H1 (cell line): ENCODE results near the gene ZBTB20. TPM values are rescaled to one million over a fixed set of nuclear protein-coding genes. Genes with fewer than 3 reads are reported as not detected.

Experiments
- CTCF ChIA-PET: fragments of 300-600 bp; sonication (Branson Sonifier 250); formaldehyde crosslinking; loops from one replicate; lab custom pipeline; 2021; ENCODE audit not compliant: partially characterized antibody; lab: Charles Lee
- POLR2A ChIA-PET: fragments of 300-600 bp; sonication (Branson Sonifier 250); formaldehyde crosslinking; loops from one replicate; lab custom pipeline; 2021; ENCODE audit warnings: inconsistent platforms; ENCODE audit not compliant: partially characterized antibody; lab: Charles Lee
- DNase-seq, 2 experiments: peaks; one replicate each; pipeline versions ENCODE4 v3.0.0 to v3.0.0-alpha.2; 2010 to 2022; ENCODE audit warnings: low spot score in 2 of 2, low read depth in 1 of 2, mixed read lengths in 1 of 2
- FAIRE-seq: peaks from 2 replicates; lab custom pipeline; 2011; peaks lifted over from hg19 to GRCh38; lab: Jason Lieb, UNC
- H2AFZ ChIP-seq: 2 replicates; pipeline ENCODE4 v1.8.1; 2012; ENCODE audit warnings: low read length, inconsistent platforms
- H2AK5ac ChIP-seq: 2 replicates; pipeline ENCODE4 v1.6.1; 2013; ENCODE audit warnings: low read depth, low read length
- H2BK120ac ChIP-seq: replicated peaks from 2 replicates; pipeline ENCODE3; 2013; ENCODE audit warnings: low read depth, low read length, inconsistent platforms
- H2BK12ac ChIP-seq: 2 replicates; pipeline ENCODE4 v1.6.1; 2013; ENCODE audit warnings: low read depth, low read length
- H2BK15ac ChIP-seq: 2 replicates; pipeline ENCODE4 v1.6.1; 2013; ENCODE audit warnings: low read length
- H2BK20ac ChIP-seq: 2 replicates; pipeline ENCODE4 v1.6.1; 2013; ENCODE audit warnings: low read length
- H2BK5ac ChIP-seq: 2 replicates; pipeline ENCODE4 v1.6.1; 2013; ENCODE audit warnings: low read depth, low read length
- H3K14ac ChIP-seq: 2 replicates; pipeline ENCODE4 v1.6.1; 2013; ENCODE audit warnings: inconsistent platforms; ENCODE audit not compliant: insufficient read length
- H3K18ac ChIP-seq: 2 replicates; pipeline ENCODE4 v1.6.1; 2013; ENCODE audit warnings: low read length; ENCODE audit errors: extremely low read depth
- H3K23ac ChIP-seq: 2 replicates; pipeline ENCODE4 v1.6.1; 2013; ENCODE audit warnings: inconsistent platforms; ENCODE audit not compliant: insufficient read length
- H3K23me2 ChIP-seq: 2 replicates; pipeline ENCODE4 v1.6.1; 2013; ENCODE audit warnings: low read depth, low read length
- H3K27ac ChIP-seq: 2 replicates; pipeline ENCODE4 v1.6.1; 2011; ENCODE audit warnings: low read depth, low read length, inconsistent platforms
- H3K27me3 ChIP-seq, 4 experiments: replicated peaks in 1 of 4; 1 replicate in 1 of 4; 2 replicates in 3 of 4; pipeline versions ENCODE4 v1.6.1 to v1.8.1; 2011 to 2013; ENCODE audit warnings: low read length in 3 of 4, mild to moderate bottlenecking in 3 of 4, inconsistent platforms in 2 of 4, mixed read lengths in 2 of 4, moderate library complexity in 1 of 4; ENCODE audit not compliant: control insufficient read depth in 3 of 4, insufficient read depth in 3 of 4; ENCODE audit errors: extremely low read depth in 1 of 4
- H3K36me3 ChIP-seq, 4 experiments: 2 replicates each; pipeline versions ENCODE4 v1.6.1 to v1.8.1; 2011 to 2013; ENCODE audit warnings: mild to moderate bottlenecking in 4 of 4, low read length in 3 of 4, moderate library complexity in 2 of 4, control low read depth in 1 of 4, inconsistent platforms in 1 of 4; ENCODE audit not compliant: insufficient read depth in 4 of 4, control insufficient read depth in 2 of 4
- H3K4ac ChIP-seq: replicated peaks from 2 replicates; pipeline ENCODE3; 2013; ENCODE audit warnings: low read length, low read depth, mixed read lengths, inconsistent platforms; ENCODE audit not compliant: insufficient read length
- H3K4me1 ChIP-seq, 4 experiments: replicated peaks in 1 of 4; 1 replicate in 1 of 4; 2 replicates in 3 of 4; pipeline versions ENCODE4 v1.6.1 to v1.8.1; 2011 to 2013; ENCODE audit warnings: low read length in 3 of 4, inconsistent platforms in 2 of 4, mixed read lengths in 1 of 4; ENCODE audit not compliant: insufficient read depth in 4 of 4, control insufficient read depth in 3 of 4
- H3K4me2 ChIP-seq, 2 experiments: 2 replicates each; pipeline versions ENCODE4 v1.6.1 to v1.8.1; 2011 to 2013; ENCODE audit warnings: low read depth in 2 of 2, low read length in 2 of 2, control low read depth in 1 of 2, inconsistent platforms in 1 of 2, mild to moderate bottlenecking in 1 of 2; ENCODE audit not compliant: insufficient read depth in 1 of 2
- H3K4me3 ChIP-seq, 4 experiments: fragments of 200-600, 300-600 bp in 1 of 4; sonication (generic), shearing (Covaris generic), sonication (Bioruptor Twin) in 1 of 4; 2 replicates each; pipeline versions ENCODE4 v1.5.1 to v1.8.1; 2011 to 2016; ENCODE audit warnings: low read length in 4 of 4, low read depth in 3 of 4, control low read depth in 2 of 4, inconsistent platforms in 2 of 4, mild to moderate bottlenecking in 2 of 4, mixed read lengths in 1 of 4, moderate library complexity in 1 of 4; ENCODE audit not compliant: insufficient read depth in 2 of 4; ENCODE audit errors: extremely low read depth in 1 of 4
- H3K56ac ChIP-seq: replicated peaks from 2 replicates; pipeline ENCODE3; 2013; ENCODE audit warnings: low read depth, mild to moderate bottlenecking, mixed read lengths, low read length, inconsistent platforms; ENCODE audit not compliant: insufficient read length
- H3K79me1 ChIP-seq: 2 replicates; pipeline ENCODE4 v1.6.1; 2013; ENCODE audit warnings: low read depth, low read length, control low read depth
- H3K79me2 ChIP-seq, 2 experiments: 2 replicates each; pipeline versions ENCODE4 v1.6.1 to v1.8.1; 2012 to 2013; ENCODE audit warnings: low read length in 2 of 2, mild to moderate bottlenecking in 2 of 2, inconsistent platforms in 1 of 2; ENCODE audit not compliant: insufficient read depth in 2 of 2, control insufficient read depth in 1 of 2
- H3K9ac ChIP-seq, 4 experiments: replicated peaks in 1 of 4; 1 replicate in 1 of 4; 2 replicates in 3 of 4; pipeline versions ENCODE4 v1.6.1 to v1.8.1; 2011 to 2013; ENCODE audit warnings: low read depth in 3 of 4, low read length in 3 of 4, control low read depth in 2 of 4, mild to moderate bottlenecking in 2 of 4, moderate library complexity in 2 of 4, inconsistent platforms in 1 of 4; ENCODE audit errors: extremely low read depth in 1 of 4
- H3K9me3 ChIP-seq, 2 experiments: 2 replicates each; pipeline versions ENCODE4 v1.6.1 to v1.8.1; 2012 to 2013; ENCODE audit warnings: mild to moderate bottlenecking in 2 of 2, moderate library complexity in 2 of 2, control low read depth in 1 of 2, inconsistent platforms in 1 of 2, low read depth in 1 of 2, low read length in 1 of 2, mixed read lengths in 1 of 2; ENCODE audit not compliant: insufficient read depth in 2 of 2
- H4K20me1 ChIP-seq, 2 experiments: replicated peaks in 1 of 2; 2 replicates each; pipeline versions ENCODE3 to v1.8.1; 2011 to 2013; ENCODE audit warnings: inconsistent platforms in 2 of 2, low read length in 2 of 2, mild to moderate bottlenecking in 1 of 2; ENCODE audit not compliant: insufficient read depth in 2 of 2, control insufficient read depth in 1 of 2
- H4K5ac ChIP-seq: 2 replicates; pipeline ENCODE4 v1.6.1; 2013; ENCODE audit warnings: low read length, low read depth, mixed read lengths, inconsistent platforms; ENCODE audit not compliant: insufficient read length
- H4K8ac ChIP-seq: 2 replicates; pipeline ENCODE4 v1.8.0; 2013; ENCODE audit warnings: mild to moderate bottlenecking, moderate library complexity, low read length, inconsistent platforms; ENCODE audit not compliant: insufficient read depth; ENCODE audit errors: extremely low read depth
- H4K91ac ChIP-seq: replicated peaks from 2 replicates; pipeline ENCODE3; 2013; ENCODE audit warnings: low read length, mixed read lengths, inconsistent platforms; ENCODE audit not compliant: insufficient read length
- CBX8 ChIP-seq: fragments of 300-800, 300-1000 bp; sonication (generic); IDR thresholded peaks from 2 replicates; pipeline ENCODE4 v1.7.1; 2016; ENCODE audit warnings: low read depth, low read length, borderline replicate concordance
- CHD1 ChIP-seq: IDR thresholded peaks from 2 replicates; pipeline ENCODE4 v1.6.1; 2012; ENCODE audit warnings: low read depth, low read length, improper control_type of control experiment
- CHD2 ChIP-seq: IDR thresholded peaks from 2 replicates; pipeline ENCODE4 v1.6.1; 2012; ENCODE audit warnings: low read length, improper control_type of control experiment
- CTBP2 ChIP-seq: IDR thresholded peaks from 2 replicates; pipeline ENCODE4 v1.7.0; 2011; ENCODE audit warnings: borderline replicate concordance, mild to moderate bottlenecking, moderate library complexity, mixed read lengths, low read length; ENCODE audit not compliant: insufficient read depth, insufficient read length
- EGR1 ChIP-seq: IDR thresholded peaks from 2 replicates; pipeline ENCODE4 v1.6.1; 2011; ENCODE audit warnings: low read depth, low read length, borderline replicate concordance
- GABPA ChIP-seq: IDR thresholded peaks from 2 replicates; pipeline ENCODE4 v1.6.1; 2011; ENCODE audit warnings: mild to moderate bottlenecking, low read length, moderate library complexity, borderline replicate concordance; ENCODE audit not compliant: insufficient read depth
- HDAC6 ChIP-seq: IDR thresholded peaks from one replicate; pipeline ENCODE4 v1.7.1; 2012; ENCODE audit warnings: low read depth, mild to moderate bottlenecking, inconsistent platforms, low read length, moderate library complexity
- MAFK ChIP-seq: IDR thresholded peaks from 2 replicates; pipeline ENCODE4 v1.6.1; 2012; ENCODE audit warnings: low read depth, mild to moderate bottlenecking, improper control_type of control experiment, low read length
- RXRA ChIP-seq: IDR thresholded peaks from 2 replicates; pipeline ENCODE4 v1.6.1; 2011; ENCODE audit warnings: low read depth, mild to moderate bottlenecking, low read length, moderate library complexity; ENCODE audit not compliant: insufficient read depth
- SP1 ChIP-seq: IDR thresholded peaks from 2 replicates; pipeline ENCODE4 v1.6.1; 2011; ENCODE audit warnings: low read depth, low read length
- SP4 ChIP-seq: IDR thresholded peaks from 2 replicates; pipeline ENCODE4 v1.6.1; 2012; ENCODE audit warnings: low read length, inconsistent platforms
- TCF12 ChIP-seq: IDR thresholded peaks from 2 replicates; pipeline ENCODE4 v1.6.1; 2011; ENCODE audit warnings: low read depth, mild to moderate bottlenecking, low read length
- USF2 ChIP-seq: IDR thresholded peaks from 2 replicates; pipeline ENCODE4 v1.6.1; 2011; ENCODE audit warnings: low read length, improper control_type of control experiment
- YY1 ChIP-seq: IDR thresholded peaks from 2 replicates; pipeline ENCODE4 v1.6.1; 2011; ENCODE audit warnings: low read depth, mild to moderate bottlenecking, low read length
- ZNF274 ChIP-seq: IDR thresholded peaks from 2 replicates; pipeline ENCODE4 v1.7.0; 2012; ENCODE audit warnings: low read length, borderline replicate concordance; ENCODE audit errors: extremely low read depth
- WGBS, 2 experiments: shearing (Covaris generic) in 1 of 2; methylation state at CpG; one replicate each; pipeline versions ENCODE4 v1.1.6 to v1.1.7; 2013 to 2015; ENCODE audit warnings: low lambda C conversion rate in 2 of 2, mixed read lengths in 2 of 2, inconsistent platforms in 1 of 2, low coverage in 1 of 2, missing lambda C conversion rate in 1 of 2; ENCODE audit not compliant: insufficient replicate concordance in 2 of 2, insufficient coverage in 1 of 2, insufficient read length in 1 of 2; ENCODE audit errors: extremely low coverage in 1 of 2, missing lambda C conversion rate in 1 of 2; 5-methylcytosine and 5-hydroxymethylcytosine counted together
- polyA plus RNA-seq, 7 experiments: library from polyadenylated mRNA; depleted of rRNA in 3 of 7; stranded (reverse) in 5 of 7; unstranded in 2 of 7; fragments of >200 nt in 5 of 7; fragments of 200-250 nt in 2 of 7; gene quantifications; 1 replicate in 5 of 7; 2 replicates in 1 of 7; 4 replicates in 1 of 7; pipeline versions ENCODE4 v1.2.1 to v1.2.3, GENCODE V29; 2011 to 2013; ENCODE audit warnings: missing spikeins in 2 of 7, mixed read lengths in 2 of 7
- total RNA-seq: library from RNA; stranded (reverse); fragmentation: NEBNext Ultra II Directional; extraction: Animal tissue kit (Norgen Biotek cat#: 25700); gene quantifications from 2 replicates; pipeline ENCODE4 v1.2.1, GENCODE V29; 2021

ZBTB20 gene
- total and polyA plus RNA-seq, 2 of the 8 experiments (the other 6 are each of a cell fraction or from before 2014, with no cell fraction given): 0.35 to 1.3 TPM

GRCh38 chr3:114660124-114660523 lies 487.0 kb downstream of the ZBTB20 start:
- Histone ChIP-seq H2BK12ac (no peak overlapping the region), H2BK120ac (no peak overlapping the region), H4K91ac (no peak overlapping the region), H3K9ac (no peak overlapping the region), H3K56ac (no peak overlapping the region), H3K79me1 (no peaks in the 10 kb centered on the region), H2BK15ac (no peak overlapping the region), H3K4me3 (no peak overlapping the region), H2AK5ac (no peak overlapping the region), H3K14ac (no peak overlapping the region), H3K23me2 (no peaks in the 10 kb centered on the region), H3K9me3 (no peaks in the 10 kb centered on the region), H3K79me2 (no peaks in the 10 kb centered on the region), H2AFZ (no peak overlapping the region), H2BK5ac (no peak overlapping the region), H3K4me2 (no peak overlapping the region), H3K4me1 (no peaks in the 10 kb centered on the region), H4K5ac (no peak overlapping the region), H3K23ac (no peak overlapping the region), H3K18ac (no peak overlapping the region), H3K27ac (no peak overlapping the region), H2BK20ac (no peak overlapping the region), H3K36me3 (no peaks in the 10 kb centered on the region), H3K27me3 (no peaks in the 10 kb centered on the region), H3K4ac (no peak overlapping the region), H4K8ac (no peak overlapping the region), H4K20me1 (no peaks in the 10 kb centered on the region)
- ChIA-PET CTCF (interaction anchor here (0.8 to 1.3 kb wide), 2 partner anchors 13 to 131 kb away, joined by 3 read pairs; no protein-coding TSS in a partner anchor), POLR2A (no interaction called here)
- 88% methylated on average over 6 of the region's 6 CpGs; no CpG with 5 or more reads in 1 of the 2 experiments for WGBS, 2 experiments
- FAIRE-seq: no peak
- DNase-seq: no peak
- TF ChIP-seq SP4 (no peak), CBX8 (no peak), EGR1 (no peak), TCF12 (no peak), ZNF274 (no peak), CHD1 (no peak), HDAC6 (no peak), RXRA (no peak), SP1 (no peak), GABPA (no peak), USF2 (no peak), CTBP2 (no peak), CHD2 (no peak), YY1 (no peak), MAFK (no peak)
